SU-DHL-6 (cell line): Measurements from ENCODE around the gene ZNF879.
A peak's percentile ranks its signal among the peaks of the same experiment; 100 is the strongest.

ENCODE experiments used
- H2AFZ ChIP-seq: fragments of 200-600 bp; sonication (generic); 2 replicates; pipeline ENCODE4 v1.6.1; 2014; ENCODE audit warnings: low read depth, mild to moderate bottlenecking, moderate library complexity, mixed read lengths, antibody characterized with exemption, low read length; ENCODE audit not compliant: severe bottlenecking
- H3F3A ChIP-seq: fragments of 200-600 bp; shearing (Covaris generic); 2 replicates; pipeline ENCODE4 v1.6.0; 2016; ENCODE audit warnings: antibody characterized with exemption, mild to moderate bottlenecking; ENCODE audit not compliant: insufficient read depth
- H3K27ac ChIP-seq: fragments of 200-600 bp; sonication (generic); 2 replicates; pipeline ENCODE4 v1.5.1; 2016; ENCODE audit warnings: low read depth, mild to moderate bottlenecking, low read length, moderate library complexity, mixed read lengths
- H3K27me3 ChIP-seq: fragments of 200-600 bp; sonication (generic), shearing (Covaris generic); 2 replicates; pipeline ENCODE4 v1.6.0; 2014; ENCODE audit warnings: mild to moderate bottlenecking, low read length
- H3K36me3 ChIP-seq: fragments of 200-600 bp; sonication (generic); 2 replicates; pipeline ENCODE4 v1.6.1; 2014; ENCODE audit warnings: mild to moderate bottlenecking, low read length, mixed read lengths
- H3K4me2 ChIP-seq: fragments of 300-600, 200-600 bp; shearing (Covaris generic), sonication (generic); 2 replicates; pipeline ENCODE4 v1.6.0; 2014; ENCODE audit warnings: low read length, low read depth, mild to moderate bottlenecking; ENCODE audit not compliant: poor library complexity, severe bottlenecking
- H3K4me3 ChIP-seq: fragments of 200-600 bp; sonication (generic); 2 replicates; pipeline ENCODE4 v1.5.1; 2014; ENCODE audit warnings: antibody characterized with exemption, low read length, mild to moderate bottlenecking, mixed read lengths; ENCODE audit not compliant: insufficient read depth, poor library complexity, severe bottlenecking
- H3K79me2 ChIP-seq: fragments of 200-600 bp; sonication (generic); 2 replicates; pipeline ENCODE4 v1.6.1; 2014; ENCODE audit warnings: mild to moderate bottlenecking, low read length, moderate library complexity; ENCODE audit not compliant: insufficient read depth
- H3K9ac ChIP-seq: fragments of 200-600 bp; sonication (generic); 2 replicates; pipeline ENCODE4 v1.7.0; 2014; ENCODE audit warnings: mild to moderate bottlenecking, low read length
- H3K9me2 ChIP-seq: fragments of 200-600 bp; sonication (generic); replicated peaks from 2 replicates; pipeline ENCODE4 v1.6.1; 2014; ENCODE audit warnings: low read length; ENCODE audit not compliant: insufficient read depth
- H3K9me3 ChIP-seq: fragments of 200-600 bp; sonication (generic); 2 replicates; pipeline ENCODE4 v1.6.1; 2014; ENCODE audit warnings: low read length, mixed read lengths; ENCODE audit not compliant: insufficient read depth
- H4K20me1 ChIP-seq: fragments of 200-600 bp; sonication (generic); 2 replicates; pipeline ENCODE4 v1.6.1; 2014; ENCODE audit warnings: low read depth, mild to moderate bottlenecking, antibody characterized with exemption, low read length, moderate library complexity, mixed read lengths
- CTCF ChIP-seq: fragments of 200-600 bp; sonication (generic); IDR thresholded peaks from one replicate; pipeline ENCODE4 v1.5.1; 2017; ENCODE audit warnings: antibody characterized with exemption, mild to moderate bottlenecking, low read length, moderate library complexity; ENCODE audit not compliant: insufficient read depth, poor library complexity, severe bottlenecking
- EZH2phosphoT487 ChIP-seq: fragments of 200-600 bp; sonication (generic), shearing (Covaris generic); conservative IDR thresholded peaks from 2 replicates; pipeline ENCODE4 v1.6.1; 2018; ENCODE audit warnings: mild to moderate bottlenecking, antibody characterized with exemption, low read length, moderate library complexity, mixed read lengths

ZNF879 gene

GRCh38 chr5:179008667-179009066 lies 14.9 kb upstream of the ZNF879 start:
- Histone ChIP-seq H3F3A (no peaks in the 10 kb centered on the region), H4K20me1 (no peaks in the 10 kb centered on the region), H3K9me2 (no peaks in the 10 kb centered on the region), H3K9ac (no peak overlapping the region), H3K79me2 (no peaks in the 10 kb centered on the region), H3K27me3 (no peaks in the 10 kb centered on the region), H3K4me3 (no peak overlapping the region), H3K9me3 (peaks cover 15% of the 10 kb centered on the region; the same call in 1 of the 2 replicates), H2AFZ (no peak overlapping the region), H3K27ac (no peak overlapping the region), H3K4me2 (no peak overlapping the region), H3K36me3 (no peaks in the 10 kb centered on the region)
- no peak for TF ChIP-seq EZH2phosphoT487
- TF ChIP-seq CTCF = peak; percentile 23

DNA sequence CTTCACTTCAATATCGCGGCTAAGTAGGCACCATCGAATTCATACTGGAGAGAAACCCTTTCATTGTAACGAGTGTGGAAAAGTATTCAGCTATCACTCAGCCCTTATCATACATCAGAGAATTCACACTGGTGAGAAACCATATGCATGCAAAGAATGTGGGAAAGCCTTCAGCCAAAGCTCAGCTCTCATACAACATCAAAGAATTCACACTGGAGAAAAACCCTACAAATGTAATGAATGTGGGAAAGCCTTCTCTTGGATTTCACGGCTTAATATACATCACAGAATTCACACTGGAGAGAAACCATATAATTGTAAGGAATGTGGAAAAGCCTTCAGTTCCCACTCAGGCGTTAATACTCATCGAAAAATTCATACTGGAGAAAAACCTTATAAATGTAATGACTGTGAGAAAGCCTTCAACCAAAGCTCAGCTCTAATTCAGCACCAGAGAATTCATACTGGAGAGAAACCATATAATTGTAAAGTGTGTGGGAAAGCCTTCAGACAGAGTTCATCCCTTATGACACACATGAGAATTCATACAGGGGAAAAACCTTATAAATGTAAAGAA lies 9.5 kb downstream of the ZNF879 start:
- H3K4me3 ChIP-seq = no peak overlapping the region
- H3K9me2 ChIP-seq = no peaks in the 10 kb centered on the region
- TF ChIP-seq EZH2phosphoT487 (no peak), CTCF (no peak)
- no peaks in the 10 kb centered on the region for H3K36me3 ChIP-seq
- H3K4me2 ChIP-seq = no peak overlapping the region
- no peak overlapping the region for H3K9ac ChIP-seq
- H3K27me3 ChIP-seq = no peaks in the 10 kb centered on the region
- H3K79me2 ChIP-seq = no peaks in the 10 kb centered on the region
- no peaks in the 10 kb centered on the region for H4K20me1 ChIP-seq
- no peak overlapping the region for H2AFZ ChIP-seq
- peaks cover 30% of the 10 kb centered on the region; the same call in 1 of the 2 replicates for H3K9me3 ChIP-seq
- H3F3A ChIP-seq = no peaks in the 10 kb centered on the region
- no peak overlapping the region for H3K27ac ChIP-seq

DNA sequence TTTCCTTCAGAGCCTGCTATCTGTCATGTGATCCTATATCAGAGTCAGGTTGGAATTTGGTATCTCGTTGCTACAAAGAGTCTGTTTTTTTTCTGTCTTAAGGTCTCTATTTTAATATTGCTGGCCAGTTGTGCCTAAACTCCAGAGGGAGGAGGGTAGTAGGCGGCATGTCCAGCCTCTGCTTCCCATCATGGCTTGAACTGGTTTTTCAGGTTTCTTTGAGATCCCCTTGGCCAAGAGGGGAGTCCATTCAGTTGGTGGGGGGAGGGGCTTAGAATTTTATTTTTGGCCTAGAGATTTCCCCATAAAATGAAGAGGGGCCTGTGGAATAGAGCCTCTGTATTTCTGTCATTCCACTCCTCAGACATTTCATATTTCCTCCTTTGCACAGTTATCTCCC lies 21.2 kb downstream of the ZNF879 start:
- Histone ChIP-seq H3K4me3 (no peak overlapping the region), H3K27me3 (no peaks in the 10 kb centered on the region), H3K4me2 (no peak overlapping the region), H3K27ac (no peak overlapping the region), H3K9ac (no peak overlapping the region), H3K79me2 (no peaks in the 10 kb centered on the region), H3F3A (no peaks in the 10 kb centered on the region), H2AFZ (no peak overlapping the region), H4K20me1 (no peaks in the 10 kb centered on the region), H3K9me2 (no peaks in the 10 kb centered on the region), H3K36me3 (no peaks in the 10 kb centered on the region), H3K9me3 (no peaks in the 10 kb centered on the region)
- TF ChIP-seq EZH2phosphoT487 (no peak), CTCF (no peak)
